ENCODE results near the gene RLN2.
"Not testable (repeated sequence)": the region's sequence is repeated elsewhere in the genome, so short reads cannot be mapped to it uniquely, and the experiment has no call there.

Gene RLN2, protein sequence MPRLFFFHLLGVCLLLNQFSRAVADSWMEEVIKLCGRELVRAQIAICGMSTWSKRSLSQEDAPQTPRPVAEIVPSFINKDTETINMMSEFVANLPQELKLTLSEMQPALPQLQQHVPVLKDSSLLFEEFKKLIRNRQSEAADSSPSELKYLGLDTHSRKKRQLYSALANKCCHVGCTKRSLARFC

DNA sequence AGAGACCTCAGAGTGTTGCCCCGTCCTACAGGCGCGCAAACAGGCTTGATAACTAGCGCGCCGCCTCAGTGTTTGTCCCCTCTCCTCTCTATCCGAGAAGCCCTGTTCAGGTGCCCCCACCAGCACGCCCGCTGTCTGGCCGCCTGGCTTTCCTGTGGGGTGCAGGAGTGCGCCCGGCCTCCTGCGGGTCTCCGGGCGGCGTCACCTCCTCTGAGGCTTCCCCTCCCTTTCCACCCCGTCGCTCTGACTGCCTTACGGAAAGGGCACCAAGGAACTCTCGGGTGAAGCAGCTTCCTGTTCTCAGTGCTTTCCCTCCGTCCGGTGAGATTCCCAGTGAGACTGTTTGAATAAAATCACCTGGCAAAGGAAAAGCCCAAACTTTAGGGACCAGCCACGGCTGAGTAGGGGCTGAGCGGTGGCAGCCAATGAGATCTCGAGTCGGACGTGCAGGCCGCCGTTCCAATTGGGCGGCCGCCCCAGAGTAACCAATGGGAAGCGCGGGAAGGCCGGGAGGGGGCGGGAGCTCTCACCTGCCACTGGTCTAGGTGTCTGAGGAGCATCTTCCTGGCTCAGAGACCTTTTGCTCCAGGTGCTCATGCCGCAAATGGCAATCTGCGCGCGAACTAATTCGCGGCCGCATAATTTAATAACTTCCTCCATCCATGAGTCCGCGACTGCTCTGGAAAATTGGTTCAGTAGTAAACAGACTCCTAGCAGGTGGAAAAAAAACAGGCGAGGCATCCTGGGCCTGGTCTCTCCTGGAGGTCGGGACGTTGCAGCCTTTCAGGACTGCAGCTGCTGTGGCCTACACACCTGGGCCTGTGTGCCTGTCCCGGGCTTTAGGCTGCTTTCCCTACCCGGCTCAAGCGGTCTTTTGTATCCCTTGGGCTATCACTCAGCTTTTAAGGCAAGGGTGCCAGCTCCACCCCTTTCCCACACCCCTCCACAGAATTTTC, at the start of gene RLN2:
Gene RLN2, minus strand, starts transcription at position 877 of the 956 bp plus-strand sequence. Its CDS starts 136 bp downstream, at position 741.
- not testable (repeated sequence) for DNase-seq

DNA sequence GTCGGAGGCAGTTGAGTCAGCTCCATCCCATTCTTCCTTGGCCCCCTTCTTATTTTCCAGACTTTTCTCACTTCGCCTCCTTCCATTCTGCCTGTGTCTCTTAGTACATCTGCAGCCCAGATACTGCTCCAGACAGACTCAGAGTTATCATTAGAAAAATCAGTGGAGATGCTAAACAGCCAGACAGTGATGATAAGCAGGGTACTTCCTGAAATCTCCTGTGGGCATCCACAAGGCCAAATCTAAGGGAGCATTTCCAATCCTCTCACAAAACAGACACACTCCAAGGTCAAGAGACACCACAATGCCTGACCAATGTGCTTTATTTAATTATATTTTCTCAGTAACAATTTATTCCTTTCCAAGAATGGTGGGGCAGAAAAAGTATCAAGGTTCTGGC, 49.7 kb upstream of the RLN2 start:
- no peak for DNase-seq

DNA sequence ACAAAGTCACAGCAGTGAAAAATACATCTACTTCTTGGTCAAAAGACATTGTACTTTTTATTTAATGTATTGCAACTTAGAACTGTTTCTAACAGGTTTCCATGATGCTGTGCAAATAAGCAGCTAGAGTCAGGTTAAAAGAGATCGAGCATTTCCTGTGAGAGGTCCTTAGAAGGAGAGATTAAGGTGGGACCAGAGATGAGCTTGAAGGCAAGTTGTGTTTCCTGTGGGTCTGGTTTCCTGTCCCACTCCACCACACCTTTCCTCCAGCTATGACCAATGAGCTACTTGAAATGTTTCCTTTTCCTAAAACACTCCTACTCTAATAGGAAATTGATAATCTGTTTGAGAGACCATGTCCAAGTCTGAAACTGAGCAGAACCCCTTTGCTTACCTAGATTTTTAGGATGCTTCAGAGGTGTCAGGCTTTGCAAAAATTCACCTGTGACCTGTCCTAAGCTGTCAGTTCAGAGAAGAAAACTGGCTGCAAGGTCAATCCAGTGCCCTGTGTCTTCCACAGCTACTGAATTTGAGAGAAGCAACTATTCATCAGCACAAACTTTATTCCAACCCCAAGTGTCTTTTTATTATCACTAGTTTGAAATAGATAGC, 48.2 kb upstream of the RLN2 start:
- no peak for DNase-seq

DNA sequence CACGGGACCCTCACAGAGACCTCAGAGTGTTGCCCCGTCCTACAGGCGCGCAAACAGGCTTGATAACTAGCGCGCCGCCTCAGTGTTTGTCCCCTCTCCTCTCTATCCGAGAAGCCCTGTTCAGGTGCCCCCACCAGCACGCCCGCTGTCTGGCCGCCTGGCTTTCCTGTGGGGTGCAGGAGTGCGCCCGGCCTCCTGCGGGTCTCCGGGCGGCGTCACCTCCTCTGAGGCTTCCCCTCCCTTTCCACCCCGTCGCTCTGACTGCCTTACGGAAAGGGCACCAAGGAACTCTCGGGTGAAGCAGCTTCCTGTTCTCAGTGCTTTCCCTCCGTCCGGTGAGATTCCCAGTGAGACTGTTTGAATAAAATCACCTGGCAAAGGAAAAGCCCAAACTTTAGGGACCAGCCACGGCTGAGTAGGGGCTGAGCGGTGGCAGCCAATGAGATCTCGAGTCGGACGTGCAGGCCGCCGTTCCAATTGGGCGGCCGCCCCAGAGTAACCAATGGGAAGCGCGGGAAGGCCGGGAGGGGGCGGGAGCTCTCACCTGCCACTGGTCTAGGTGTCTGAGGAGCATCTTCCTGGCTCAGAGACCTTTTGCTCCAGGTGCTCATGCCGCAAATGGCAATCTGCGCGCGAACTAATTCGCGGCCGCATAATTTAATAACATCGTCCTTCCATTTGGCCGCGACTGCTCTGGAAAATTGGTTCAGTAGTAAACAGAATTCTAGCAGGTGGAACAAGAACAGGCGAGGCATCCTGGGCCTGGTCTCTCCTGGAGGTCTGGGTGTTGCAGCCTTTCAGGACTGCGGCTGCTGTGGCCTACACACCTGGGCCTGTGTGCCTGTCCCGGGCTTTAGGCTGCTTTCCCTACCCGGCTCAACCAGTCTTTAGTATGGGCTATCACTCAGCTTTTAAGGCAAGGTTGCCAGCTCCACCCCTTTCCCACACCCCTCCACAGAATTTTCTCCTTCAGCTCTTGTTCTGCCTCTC, 34.8 kb upstream of the RLN2 start, which contains the start of gene RLN1:
Gene RLN1, minus strand, starts transcription at position 885 of the 990 bp plus-strand sequence. Its CDS starts 130 bp downstream, at position 755.
- not testable (repeated sequence) for DNase-seq

DNA sequence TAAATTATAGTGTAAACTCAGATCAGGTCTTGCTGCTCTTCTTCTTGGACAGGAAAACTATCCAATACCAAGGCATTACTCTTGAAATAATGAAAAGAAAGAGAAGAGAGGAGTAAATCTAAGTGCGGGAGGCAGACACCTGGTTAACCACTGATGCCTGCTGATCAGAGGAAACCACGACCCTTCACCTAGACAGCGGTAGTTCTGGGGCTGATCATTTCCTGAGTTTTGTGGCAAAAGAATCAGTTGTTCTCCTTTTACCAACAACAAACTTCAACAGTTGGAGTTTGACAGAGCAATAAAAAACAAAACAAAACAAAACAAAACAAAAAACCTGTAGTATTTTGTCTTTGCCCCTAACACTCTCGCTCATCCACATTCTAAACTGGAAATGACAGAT, 32.2 kb upstream of the RLN2 start:
- DNase-seq = no peak

DNA sequence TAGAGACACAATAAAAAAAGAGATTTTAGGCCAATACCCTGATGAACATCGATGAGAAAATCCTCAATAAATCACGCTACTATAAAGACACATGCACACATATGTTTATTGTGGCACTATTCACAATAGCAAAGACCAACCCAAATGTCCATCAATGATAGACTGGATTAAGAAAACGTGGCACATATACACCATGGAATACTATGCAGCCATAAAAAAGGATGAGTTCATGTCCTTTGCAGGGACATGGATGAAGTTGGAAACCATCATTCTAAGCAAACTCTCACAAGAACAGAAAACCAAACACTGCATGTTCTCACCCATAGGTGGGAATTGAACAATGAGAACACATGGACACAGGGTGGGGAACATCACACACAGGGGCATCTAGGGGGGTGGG, 26.8 kb upstream of the RLN2 start:
- DNase-seq = not testable (repeated sequence)

DNA sequence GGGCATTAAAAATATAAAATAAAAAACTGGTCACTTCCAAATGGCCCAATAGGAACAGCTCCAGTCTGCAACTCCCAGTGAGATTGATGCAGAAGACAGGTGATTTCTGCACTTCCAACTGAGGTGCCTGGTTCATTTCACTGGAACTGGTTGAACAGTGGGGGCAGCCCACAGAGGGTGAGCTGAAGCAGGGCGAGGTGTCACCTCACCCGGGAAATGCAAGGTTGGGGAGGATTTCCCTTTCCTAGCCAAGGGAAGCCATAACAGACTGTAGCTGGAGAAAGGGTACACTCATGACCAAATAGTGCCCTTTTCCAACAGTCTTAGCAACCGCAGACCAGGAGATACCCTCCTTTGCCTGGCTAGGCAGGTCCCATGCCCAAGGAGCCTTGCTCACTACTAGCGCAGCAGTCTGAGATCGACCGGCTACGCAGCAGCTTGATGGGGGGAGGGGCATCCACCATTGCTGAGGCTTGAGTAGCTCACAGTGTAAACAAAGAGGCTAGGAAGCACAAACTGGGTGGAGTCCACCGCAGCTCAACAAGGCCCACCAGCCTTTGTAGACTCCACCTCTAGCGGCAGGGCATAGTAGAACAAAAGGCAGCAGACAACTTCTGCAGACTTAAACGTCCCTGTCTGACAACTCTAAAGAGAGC, 22.5 kb upstream of the RLN2 start:
- DNase-seq = no peak

DNA sequence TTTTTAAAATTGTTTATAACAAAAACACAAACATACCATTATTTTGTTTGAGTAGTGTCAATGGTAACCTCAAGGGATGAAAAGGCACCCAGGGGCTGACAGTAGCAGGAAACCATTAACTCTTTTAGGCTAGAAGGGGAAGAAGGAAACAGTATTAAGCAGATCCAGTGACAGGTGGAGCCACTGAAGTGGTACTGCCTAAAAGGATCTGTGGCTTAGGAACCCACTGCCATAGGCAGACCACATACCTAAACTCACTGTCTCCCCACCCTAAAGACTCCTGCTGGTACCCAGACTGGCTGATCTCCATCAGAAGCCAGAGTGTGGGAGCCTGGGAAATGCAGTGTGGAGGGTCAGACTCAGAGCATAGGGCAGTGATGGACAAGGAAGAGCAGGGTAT, 21.7 kb upstream of the RLN2 start:
- DNase-seq = no peak

DNA sequence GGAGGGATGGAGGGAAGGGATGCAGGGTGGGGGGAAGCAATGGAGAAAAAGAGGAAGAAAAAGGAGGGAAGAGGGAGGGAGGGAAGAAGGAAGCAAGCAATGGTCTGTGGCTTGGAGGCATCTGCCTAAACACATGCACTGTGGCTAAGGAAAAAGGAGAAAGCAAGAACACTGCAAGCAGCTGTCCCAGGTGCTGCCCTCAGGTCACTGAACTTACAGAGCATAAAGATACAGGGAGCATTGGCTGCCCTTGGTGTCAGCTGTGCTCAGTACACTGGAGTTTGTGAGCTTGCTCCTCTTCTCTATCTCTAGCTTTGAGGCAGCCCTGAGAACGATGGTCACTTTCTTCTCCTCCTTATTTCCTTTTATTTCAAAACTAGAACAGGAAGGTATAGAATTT, 17.1 kb upstream of the RLN2 start:
- not testable (repeated sequence) for DNase-seq

DNA sequence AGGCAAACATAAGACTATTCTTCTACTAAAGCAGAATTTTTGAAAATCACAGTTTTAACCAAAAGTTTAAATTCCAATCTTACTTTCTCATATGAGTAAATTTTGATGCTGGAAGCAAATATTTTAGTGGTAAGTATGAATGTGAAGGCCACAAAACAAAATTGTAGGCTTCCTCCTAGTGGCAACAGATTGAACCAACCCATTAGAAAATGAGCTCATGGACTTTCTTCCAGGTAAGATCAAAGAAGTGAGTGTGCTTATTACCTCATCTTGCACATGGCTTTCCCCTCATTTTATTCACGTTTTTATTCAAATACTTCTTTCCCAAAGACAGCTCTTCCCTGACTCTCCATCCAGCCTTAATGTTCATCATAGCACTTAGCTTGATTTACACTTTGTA, 16.5 kb upstream of the RLN2 start:
- no peak for DNase-seq

DNA sequence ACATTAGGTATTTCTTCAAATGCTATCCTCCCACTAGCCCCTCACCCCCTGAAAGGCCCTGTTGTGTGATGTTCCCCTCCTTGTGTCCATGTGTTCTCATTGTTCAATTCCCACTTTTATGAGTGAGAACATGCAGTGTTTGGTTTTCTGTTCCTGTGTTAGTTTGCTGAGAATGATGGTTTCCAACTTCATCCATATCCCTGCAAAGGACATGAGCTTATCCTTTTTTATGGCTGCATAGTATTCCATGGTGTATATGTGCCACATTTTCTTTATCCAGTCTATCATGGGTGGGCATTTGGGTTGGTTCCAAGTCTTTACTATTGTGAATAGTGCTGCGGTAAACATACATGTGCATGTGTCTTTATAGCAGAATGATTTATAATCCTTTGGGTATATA, 11.9 kb upstream of the RLN2 start:
- not testable (repeated sequence) for DNase-seq

DNA sequence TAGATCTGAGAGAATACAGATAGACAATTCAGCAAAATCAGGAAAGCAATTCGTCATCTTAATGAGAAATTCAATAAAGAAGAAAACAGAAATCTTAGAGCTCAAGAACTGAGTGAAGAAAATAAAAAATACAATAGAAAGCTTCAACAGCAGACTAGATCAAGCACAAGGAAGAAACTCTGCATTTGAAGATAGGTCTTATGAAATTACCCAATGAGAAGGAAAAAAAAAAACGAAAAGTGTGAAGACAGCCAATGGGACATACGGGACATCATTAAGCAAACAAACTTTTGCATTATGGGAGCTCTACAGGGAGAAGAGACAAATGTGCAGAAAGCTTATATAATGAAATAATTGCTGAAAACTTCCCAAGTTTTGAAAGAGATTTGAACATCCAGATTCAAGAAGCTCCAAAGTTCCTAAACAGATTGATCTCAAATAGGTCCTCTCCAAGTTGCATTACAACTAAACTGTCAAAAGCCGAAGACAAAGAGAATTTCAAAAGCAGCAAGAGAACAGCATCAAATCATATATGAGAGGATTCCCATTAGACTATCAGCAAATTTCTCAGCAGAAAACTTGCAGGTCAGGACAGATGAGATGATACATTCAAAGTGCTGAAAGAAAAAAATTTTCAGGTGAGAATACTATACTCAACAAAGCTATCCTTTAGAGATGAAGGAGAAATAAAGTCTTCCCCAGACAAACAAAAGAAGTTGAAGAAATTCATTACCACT, 10.8 kb upstream of the RLN2 start:
- no peak for DNase-seq

DNA sequence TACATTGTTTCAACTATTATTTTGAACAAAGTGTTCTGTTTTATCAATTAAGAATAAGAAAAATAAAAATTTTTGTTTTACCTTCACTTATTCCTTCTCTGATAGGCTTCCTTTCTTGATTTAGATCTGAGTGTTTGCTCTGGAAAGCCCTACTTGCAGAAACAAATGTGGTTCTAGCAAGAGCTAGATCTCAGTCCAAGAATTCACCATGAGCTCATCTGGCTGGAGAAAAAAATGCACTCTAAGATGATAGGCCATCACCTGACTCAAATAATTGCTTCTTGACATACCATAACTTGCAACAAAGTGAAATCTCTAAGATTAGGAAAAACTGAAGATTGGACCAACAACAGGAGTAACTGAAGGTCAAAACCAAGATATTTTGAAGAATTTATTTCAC, 6.3 kb upstream of the RLN2 start:
- DNase-seq = no peak

DNA sequence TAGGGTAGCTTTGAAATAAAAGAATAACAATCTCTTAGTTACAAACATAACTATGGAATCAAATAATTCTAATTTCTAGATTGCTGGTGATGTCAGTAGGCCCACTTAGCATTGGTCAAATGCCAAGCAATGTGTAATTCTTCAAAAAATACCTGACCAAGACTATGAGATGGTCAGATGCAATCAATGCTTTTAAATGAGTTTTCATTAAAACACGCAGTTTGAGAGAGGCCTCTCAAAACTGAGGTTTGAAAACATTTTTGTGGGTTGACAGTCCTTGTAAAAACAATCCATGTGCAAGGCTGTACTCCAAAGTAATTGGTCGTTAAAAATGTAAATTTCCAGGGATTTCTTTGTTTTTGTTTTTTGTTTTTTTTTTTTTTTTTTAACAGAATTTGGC, 1.2 kb upstream of the RLN2 start:
- DNase-seq = no peak

DNA sequence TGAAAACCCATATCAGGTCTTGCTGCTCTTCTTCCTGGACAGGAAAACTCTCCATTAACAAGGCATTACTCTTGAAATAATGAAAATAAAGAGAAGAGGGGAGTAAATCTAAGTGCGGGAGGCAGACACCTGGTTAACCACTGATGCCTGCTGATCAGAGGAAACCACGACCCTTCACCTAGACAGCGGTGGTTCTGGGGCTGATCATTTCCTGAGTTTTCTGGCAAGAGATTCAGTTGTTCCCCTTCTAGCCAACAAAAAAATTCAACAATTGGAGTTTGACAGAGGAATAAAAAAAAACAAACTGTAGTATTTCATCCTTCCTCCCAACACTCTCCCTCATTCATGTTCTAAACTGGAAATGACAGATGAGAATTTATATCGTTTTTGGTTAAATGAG, 3.0 kb downstream of the RLN2 start:
- DNase-seq = no peak

DNA sequence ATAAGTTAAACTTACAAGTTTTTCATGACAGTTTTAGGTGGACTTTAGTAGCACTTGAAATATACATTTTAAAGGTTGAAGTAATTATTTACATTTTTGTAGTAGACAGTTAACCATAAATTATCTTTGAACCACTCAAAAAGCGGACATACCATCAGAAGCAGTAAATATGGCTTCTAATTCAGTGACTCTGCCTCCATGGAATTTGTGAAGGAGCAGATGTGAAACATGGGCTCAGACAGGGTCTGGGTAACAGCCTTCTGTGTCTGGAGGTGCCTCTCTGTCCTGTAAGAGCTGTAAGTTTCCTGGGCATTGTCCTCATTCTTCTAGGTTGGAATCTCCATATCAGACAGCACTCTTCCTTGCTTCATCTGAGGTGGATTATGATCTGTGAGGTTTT, 12.4 kb downstream of the RLN2 start:
- no peak for DNase-seq

DNA sequence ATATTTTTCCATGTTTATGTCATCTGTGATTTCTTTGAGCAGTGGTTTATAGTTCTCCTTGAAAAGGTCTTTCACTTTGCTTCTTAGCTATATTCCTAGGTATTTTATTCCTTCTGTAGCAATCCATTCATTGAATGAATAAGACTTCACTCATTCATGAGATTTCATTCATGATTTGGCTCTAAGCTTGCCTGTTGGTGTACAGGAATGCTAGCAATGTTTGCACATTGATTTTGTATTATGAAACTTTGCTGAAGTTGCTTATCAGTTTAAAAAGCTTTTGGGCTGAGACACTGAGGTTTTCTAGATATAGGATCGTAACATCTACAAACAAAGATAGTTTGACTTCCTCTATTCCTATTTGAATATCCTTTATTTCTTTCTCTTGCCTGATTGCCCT, 15.9 kb downstream of the RLN2 start:
- no peak for DNase-seq

DNA sequence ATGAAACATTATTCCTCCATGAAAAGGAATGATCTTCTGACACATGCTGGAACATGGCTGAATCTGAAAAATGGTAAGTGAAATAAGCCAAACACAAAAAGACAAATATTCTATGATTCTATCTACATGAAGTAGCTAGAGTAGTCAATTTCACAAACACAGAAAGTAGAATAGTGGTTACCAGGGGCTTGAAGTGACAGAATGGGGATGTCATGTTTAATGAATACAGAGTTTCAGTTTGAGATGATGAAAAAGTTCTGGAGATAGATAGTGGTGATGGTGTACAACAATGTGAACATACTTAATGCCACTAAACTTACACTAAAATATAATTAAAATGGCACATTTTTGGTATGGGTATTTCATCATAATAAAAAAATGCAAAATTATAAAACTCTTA, 18.3 kb downstream of the RLN2 start:
- DNase-seq = no peak

DNA sequence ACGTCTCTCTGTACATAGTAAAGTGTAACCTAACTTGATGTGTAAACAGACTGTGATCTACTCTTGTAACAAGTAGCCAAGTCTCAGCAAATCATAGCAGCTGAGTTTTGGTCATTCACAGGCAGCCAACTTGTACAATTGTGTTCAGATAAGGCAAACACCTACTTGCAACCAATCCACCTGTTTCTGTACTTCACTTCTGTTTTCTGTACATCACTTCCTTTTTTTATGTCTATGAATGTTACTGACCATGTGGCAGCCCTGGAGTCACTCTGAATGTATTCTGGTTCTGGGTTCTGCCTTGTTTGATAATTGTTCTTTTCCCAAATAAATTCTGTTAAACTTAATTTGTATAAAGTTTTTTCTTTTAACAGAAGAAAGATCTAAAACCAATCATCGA, 26.0 kb downstream of the RLN2 start:
- DNase-seq = no peak

DNA sequence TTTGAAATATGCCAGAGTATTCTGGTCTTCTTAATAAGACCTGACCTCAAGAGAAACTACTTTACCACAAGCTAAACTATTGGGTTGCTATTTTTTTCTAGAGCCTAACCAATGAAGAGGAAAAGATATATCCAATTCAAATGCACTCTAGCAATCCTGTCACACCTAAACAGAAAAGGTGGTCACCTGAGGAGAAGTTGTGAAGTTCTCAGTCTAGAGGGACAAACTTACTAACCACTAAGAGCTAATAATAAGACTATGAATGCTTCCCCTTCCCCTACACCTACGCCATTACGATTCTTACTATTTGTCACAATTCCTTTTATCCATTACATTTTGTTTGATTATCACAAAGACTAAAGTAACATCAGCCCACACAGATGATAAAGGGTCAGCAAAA, 29.7 kb downstream of the RLN2 start:
- DNase-seq = no peak

DNA sequence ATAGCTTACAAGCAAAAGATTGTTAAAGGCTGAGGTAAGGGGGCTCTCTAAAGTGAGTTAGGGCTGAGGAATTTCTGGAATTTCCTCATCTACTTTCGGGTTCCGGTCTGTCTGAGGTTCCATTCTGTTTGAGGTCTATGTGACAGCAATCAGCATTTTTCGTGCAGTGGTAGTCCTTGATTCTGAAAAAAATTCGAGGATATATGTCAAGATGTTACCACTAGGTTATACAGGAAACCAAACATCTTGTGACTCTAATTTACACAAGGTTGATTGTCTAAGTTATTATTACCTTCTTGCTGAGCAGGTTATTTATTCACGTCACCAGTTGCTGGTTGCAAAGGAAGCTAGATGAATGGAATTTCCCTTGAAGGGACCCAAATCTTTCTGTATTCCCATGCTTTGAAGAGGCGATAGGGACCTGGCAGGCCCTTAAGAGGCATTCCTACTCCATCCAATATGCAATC, 35.2 kb downstream of the RLN2 start:
- DNase-seq = no peak
